Fibroblast of lung (primary cell): ENCODE data around the gene PCBP3. TPM values are rescaled to one million over a fixed set of nuclear protein-coding genes. Genes with fewer than 3 reads are reported as not detected.

Experiments used
- DNase-seq, 2 donors: peaks; one replicate each; pipeline versions ENCODE4 v3.0.0 to v3.0.0-alpha.2; 2010; ENCODE audit warnings: low read depth in 2 of 2
- H2AFZ ChIP-seq: 2 replicates; pipeline ENCODE4 v1.5.1; 2012; ENCODE audit warnings: low read length, control low read depth, inconsistent platforms
- H3K27ac ChIP-seq: 2 replicates; pipeline ENCODE4 v1.5.1; 2011; ENCODE audit warnings: low read length, control low read depth; ENCODE audit not compliant: insufficient read depth
- H3K27me3 ChIP-seq: 2 replicates; pipeline ENCODE4 v1.5.1; 2011; ENCODE audit warnings: mild to moderate bottlenecking, low read length; ENCODE audit not compliant: control insufficient read depth, insufficient read depth
- H3K36me3 ChIP-seq: 2 replicates; pipeline ENCODE4 v1.5.1; 2011; ENCODE audit warnings: low read length; ENCODE audit not compliant: control insufficient read depth, insufficient read depth
- H3K4me1 ChIP-seq: 2 replicates; pipeline ENCODE4 v1.5.1; 2011; ENCODE audit warnings: low read length; ENCODE audit not compliant: control insufficient read depth, insufficient read depth; ENCODE audit errors: extremely low read depth
- H3K4me2 ChIP-seq: 2 replicates; pipeline ENCODE4 v1.5.1; 2011; ENCODE audit warnings: low read length, control low read depth; ENCODE audit not compliant: insufficient read depth; ENCODE audit errors: extremely low read depth
- H3K4me3 ChIP-seq, 4 experiments: fragments of 200-600 bp in 1 of 4; sonication (generic) in 1 of 4; replicated peaks in 1 of 4; 2 replicates each; pipeline ENCODE4 v1.5.1; 2011 to 2016; ENCODE audit warnings: low read length in 4 of 4, low read depth in 3 of 4, mild to moderate bottlenecking in 3 of 4, control low read depth in 2 of 4, inconsistent platforms in 1 of 4, mixed read lengths in 1 of 4; ENCODE audit not compliant: insufficient read depth in 1 of 4; ENCODE audit errors: control extremely low read depth in 1 of 4
- H3K79me2 ChIP-seq: 2 replicates; pipeline ENCODE4 v1.5.1; 2012; ENCODE audit warnings: mild to moderate bottlenecking, low read length, inconsistent platforms; ENCODE audit not compliant: control insufficient read depth, insufficient read depth
- H3K9ac ChIP-seq: 2 replicates; pipeline ENCODE4 v1.5.1; 2011; ENCODE audit warnings: mild to moderate bottlenecking, low read length, control low read depth; ENCODE audit not compliant: insufficient read depth
- H3K9me3 ChIP-seq: 2 replicates; pipeline ENCODE4 v1.5.1; 2012; ENCODE audit warnings: low read depth, low read length; ENCODE audit not compliant: control insufficient read depth, insufficient read depth
- H4K20me1 ChIP-seq: 2 replicates; pipeline ENCODE4 v1.5.1; 2011; ENCODE audit warnings: low read length; ENCODE audit not compliant: control insufficient read depth, insufficient read depth; ENCODE audit errors: extremely low read depth
- EZH2 ChIP-seq: IDR thresholded peaks from 2 replicates; pipeline ENCODE4 v1.5.1; 2012; ENCODE audit warnings: low read length, control low read depth, mild to moderate bottlenecking; ENCODE audit errors: missing control alignments
- polyA plus RNA-seq, 2 donors: library from polyadenylated mRNA; depleted of rRNA in 1 of 2; stranded (reverse) in 1 of 2; unstranded in 1 of 2; fragments of >200 nt; gene quantifications; 2 replicates each; pipeline ENCODE4 v1.2.1, GENCODE V29; 2011 to 2012; ENCODE audit warnings: missing spikeins in 1 of 2
- total RNA-seq: library from RNA; depleted of rRNA; stranded (reverse); fragments of >200 nt; gene quantifications from 2 replicates; pipeline ENCODE4 v1.2.1, GENCODE V29; 2014
- TF ChIP-seq, protein P1 (sequence below), 2 donors: IDR thresholded peaks in 1 of 2; conservative IDR thresholded peaks in 1 of 2; 1 replicate in 1 of 2; 2 replicates in 1 of 2; pipeline ENCODE4 v1.5.1; 2011 to 2012; ENCODE audit warnings: low read length in 2 of 2, control low read depth in 1 of 2, inconsistent platforms in 1 of 2, low read depth in 1 of 2, mild to moderate bottlenecking in 1 of 2

Gene PCBP3
- total and polyA plus RNA-seq, 2 donors (not counting 1 experiment from before 2014, with no cell fraction given), result 0.51 to 1.7 TPM

DNA sequence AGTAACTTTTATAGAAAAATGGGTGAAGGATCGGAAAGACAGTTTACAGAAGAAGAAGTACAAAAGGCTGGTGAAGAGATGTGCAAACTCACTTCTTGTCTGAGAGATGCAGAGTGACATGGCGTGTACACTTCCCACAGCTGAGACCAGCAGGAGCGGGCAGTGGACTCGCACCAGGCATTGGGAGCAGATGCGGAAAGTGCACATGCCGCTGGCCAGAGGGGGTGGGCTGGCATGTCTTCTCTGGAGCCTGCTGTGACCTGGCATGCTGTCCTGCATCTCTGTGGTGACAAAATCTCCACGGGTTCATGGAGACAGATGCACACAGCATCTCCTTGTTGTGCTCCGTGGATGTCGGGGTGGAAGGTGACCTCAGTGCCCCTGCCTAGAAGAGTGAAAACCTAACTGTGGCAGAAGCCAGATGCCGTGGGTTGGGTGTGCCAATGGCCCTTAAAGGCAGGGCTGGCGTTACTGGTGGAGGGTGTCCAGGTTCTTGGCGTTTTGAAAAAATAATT lies 209.4 kb downstream of the PCBP3 start:
- DNase-seq, result no peak
- no peak overlapping the region for H3K27ac ChIP-seq
- TF ChIP-seq, protein P1, sequence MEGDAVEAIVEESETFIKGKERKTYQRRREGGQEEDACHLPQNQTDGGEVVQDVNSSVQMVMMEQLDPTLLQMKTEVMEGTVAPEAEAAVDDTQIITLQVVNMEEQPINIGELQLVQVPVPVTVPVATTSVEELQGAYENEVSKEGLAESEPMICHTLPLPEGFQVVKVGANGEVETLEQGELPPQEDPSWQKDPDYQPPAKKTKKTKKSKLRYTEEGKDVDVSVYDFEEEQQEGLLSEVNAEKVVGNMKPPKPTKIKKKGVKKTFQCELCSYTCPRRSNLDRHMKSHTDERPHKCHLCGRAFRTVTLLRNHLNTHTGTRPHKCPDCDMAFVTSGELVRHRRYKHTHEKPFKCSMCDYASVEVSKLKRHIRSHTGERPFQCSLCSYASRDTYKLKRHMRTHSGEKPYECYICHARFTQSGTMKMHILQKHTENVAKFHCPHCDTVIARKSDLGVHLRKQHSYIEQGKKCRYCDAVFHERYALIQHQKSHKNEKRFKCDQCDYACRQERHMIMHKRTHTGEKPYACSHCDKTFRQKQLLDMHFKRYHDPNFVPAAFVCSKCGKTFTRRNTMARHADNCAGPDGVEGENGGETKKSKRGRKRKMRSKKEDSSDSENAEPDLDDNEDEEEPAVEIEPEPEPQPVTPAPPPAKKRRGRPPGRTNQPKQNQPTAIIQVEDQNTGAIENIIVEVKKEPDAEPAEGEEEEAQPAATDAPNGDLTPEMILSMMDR (conservative IDR thresholded peaks at IDR 0.05 in 1 of 2, IDR thresholded peaks at IDR 0.05 in 1 of 2; ENCODE audit: low read depth in 1 of 2, low read length in 2 of 2), result no peak
- TF ChIP-seq EZH2, result no peak
- H3K36me3 ChIP-seq, result no peaks in the 10 kb centered on the region
- no peaks in the 10 kb centered on the region for H4K20me1 ChIP-seq
- no peak overlapping the region for H3K4me2 ChIP-seq
- H3K9ac ChIP-seq, result no peak overlapping the region
- H3K9me3 ChIP-seq, result no peaks in the 10 kb centered on the region
- peaks cover 3% of the 10 kb centered on the region for H3K27me3 ChIP-seq
- no peak overlapping the region for H2AFZ ChIP-seq
- no peak overlapping the region for H3K4me3 ChIP-seq
- no peaks in the 10 kb centered on the region for H3K79me2 ChIP-seq
- no peaks in the 10 kb centered on the region for H3K4me1 ChIP-seq

DNA sequence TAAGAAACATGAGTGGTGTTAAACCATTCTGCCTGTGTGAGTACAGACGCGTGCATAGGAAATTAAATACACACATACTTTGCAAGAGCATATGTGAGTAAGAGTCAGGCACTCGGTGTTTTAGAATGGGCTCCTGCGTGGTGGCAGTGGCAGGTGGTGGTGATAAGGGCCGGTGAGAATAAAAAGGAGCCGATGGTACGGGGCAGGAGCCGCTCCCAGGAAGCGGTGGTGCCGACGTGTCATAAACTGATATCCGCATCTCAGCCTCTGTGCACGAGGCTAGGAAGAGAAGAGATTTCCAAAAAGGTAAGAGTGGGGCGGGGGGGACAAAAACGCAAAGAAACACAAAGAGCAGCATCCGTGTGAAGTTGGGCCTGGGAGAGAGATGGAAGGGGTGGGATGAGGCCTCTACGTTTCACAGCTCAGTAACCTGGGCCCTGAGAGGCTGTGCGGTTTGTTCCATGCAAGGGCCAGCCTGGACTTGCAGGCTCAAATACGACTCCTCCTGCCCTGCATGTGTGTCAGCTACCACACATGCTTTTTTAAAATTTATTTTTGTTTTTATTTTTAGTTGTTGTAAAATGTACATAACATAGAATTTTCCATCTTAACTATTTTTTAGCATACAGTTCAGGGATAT lies 210.3 kb downstream of the PCBP3 start:
- no peaks in the 10 kb centered on the region for H3K79me2 ChIP-seq
- H3K4me2 ChIP-seq, result no peak overlapping the region
- no peak overlapping the region for H3K9ac ChIP-seq
- no peaks in the 10 kb centered on the region for H3K36me3 ChIP-seq
- no peaks in the 10 kb centered on the region for H3K27me3 ChIP-seq
- no peak for TF ChIP-seq EZH2
- no peaks in the 10 kb centered on the region for H3K9me3 ChIP-seq
- DNase-seq, result no peak
- H4K20me1 ChIP-seq, result no peaks in the 10 kb centered on the region
- no peak overlapping the region for H2AFZ ChIP-seq
- no peaks in the 10 kb centered on the region for H3K4me1 ChIP-seq
- no peak overlapping the region for H3K4me3 ChIP-seq
- no peak overlapping the region for H3K27ac ChIP-seq

DNA sequence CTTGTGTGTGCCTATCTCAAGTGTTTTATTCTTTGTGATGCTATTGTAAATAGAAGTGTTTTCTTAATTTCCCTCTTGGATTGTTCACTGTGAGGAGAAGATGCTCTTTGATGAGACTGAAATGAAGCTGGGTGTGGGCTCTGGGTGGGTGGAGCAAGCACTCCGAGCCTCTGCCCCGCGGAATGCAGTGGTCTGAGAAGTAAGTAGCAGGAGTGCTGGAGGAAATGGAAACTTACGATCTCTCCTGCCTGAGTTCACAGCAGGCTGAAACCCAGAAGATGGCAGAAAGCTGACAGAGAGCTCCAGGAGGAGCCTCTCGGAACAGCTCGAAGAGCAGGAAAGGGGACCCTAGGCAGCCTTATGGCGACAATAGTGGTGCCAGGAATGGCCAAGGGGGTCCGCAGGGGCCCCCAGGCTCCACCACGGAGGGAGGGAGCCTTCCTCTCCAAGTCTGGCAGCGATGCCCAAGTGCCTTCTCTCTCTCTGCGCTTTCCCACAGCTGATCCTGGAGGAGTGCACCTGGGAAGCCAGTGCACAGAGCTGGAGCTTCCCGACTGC lies 211.2 kb downstream of the PCBP3 start:
- no peak overlapping the region for H3K9ac ChIP-seq
- H3K79me2 ChIP-seq, result no peaks in the 10 kb centered on the region
- no peaks in the 10 kb centered on the region for H3K4me1 ChIP-seq
- H3K27ac ChIP-seq, result no peak overlapping the region
- no peak for DNase-seq
- no peak overlapping the region for H3K4me3 ChIP-seq
- H3K9me3 ChIP-seq, result no peaks in the 10 kb centered on the region
- no peak overlapping the region for H3K4me2 ChIP-seq
- no peaks in the 10 kb centered on the region for H4K20me1 ChIP-seq
- H2AFZ ChIP-seq, result no peak overlapping the region
- TF ChIP-seq, protein P1 (conservative IDR thresholded peaks at IDR 0.05 in 1 of 2, IDR thresholded peaks at IDR 0.05 in 1 of 2; ENCODE audit: low read depth in 1 of 2, low read length in 2 of 2), result no peak
- TF ChIP-seq EZH2, result no peak
- no peaks in the 10 kb centered on the region for H3K36me3 ChIP-seq
- H3K27me3 ChIP-seq, result no peaks in the 10 kb centered on the region
